ENCODE data around the gene ZNF581. TPM values are rescaled to one million over a fixed set of nuclear protein-coding genes. Genes with fewer than 3 reads are reported as not detected.

ZNF581 gene
- total RNA-seq, 1 donor = 25.7 TPM

- peak overlapping the region; percentile 93 for H3K4me2 ChIP-seq (ENCODE audit: insufficient read depth, low read length)
- H3K9me3 ChIP-seq (ENCODE audit: low read depth, low read length) = no peaks in the 10 kb centered on the region
- peaks cover 13% of the 10 kb centered on the region for H3K4me1 ChIP-seq (ENCODE audit: insufficient read depth, low read length)
- DNase-seq (ENCODE audit: insufficient read length, low spot score, missing footprints) = peak; percentile 8
- no peaks in the 10 kb centered on the region for H3K27me3 ChIP-seq (ENCODE audit: insufficient read depth, low read length)
- H3K4me3 ChIP-seq (ENCODE audit: insufficient read depth, low read length) = no peak overlapping the region
- H3K36me3 ChIP-seq (ENCODE audit: insufficient read depth, low read length) = no peaks in the 10 kb centered on the region
- TF ChIP-seq CTCF (IDR thresholded peaks at IDR 0.05; ENCODE audit: extremely low read depth, low read depth, low read length) = no peak
- H4K20me1 ChIP-seq (ENCODE audit: insufficient read depth, low read length) = peaks cover 7% of the 10 kb centered on the region
- H2AFZ ChIP-seq (ENCODE audit: low read length) = peak overlapping the region; percentile 85
- H3K27ac ChIP-seq (ENCODE audit: low read depth, low read length) = no peak overlapping the region
- peaks cover 39% of the 10 kb centered on the region for H3K79me2 ChIP-seq (ENCODE audit: insufficient read depth, low read length)
These were observed 9.6 kb upstream of the ZNF581 start for GRCh38 chr19:55633861-55634260.

- peak overlapping the region; percentile 85 for H2AFZ ChIP-seq (ENCODE audit: low read length)
- peaks cover 43% of the 10 kb centered on the region for H3K79me2 ChIP-seq (ENCODE audit: insufficient read depth, low read length)
- H3K4me1 ChIP-seq (ENCODE audit: insufficient read depth, low read length) = peaks cover 18% of the 10 kb centered on the region
These were observed 8.1 kb upstream of the ZNF581 start for GRCh38 chr19:55635334-55635717.

GRCh38 chr19:55635856-55636440 lies 7.5 kb upstream of the ZNF581 start:
- Histone ChIP-seq H3K79me2 (ENCODE audit: insufficient read depth, low read length) (peaks cover 43% of the 10 kb centered on the region), H3K4me3 (ENCODE audit: insufficient read depth, low read length) (peak overlapping the region; percentile 97), H3K4me1 (ENCODE audit: insufficient read depth, low read length) (peaks cover 21% of the 10 kb centered on the region), H4K20me1 (ENCODE audit: insufficient read depth, low read length) (peaks cover 7% of the 10 kb centered on the region), H3K4me2 (ENCODE audit: insufficient read depth, low read length) (peak overlapping the region; percentile 93), H3K36me3 (ENCODE audit: insufficient read depth, low read length) (no peaks in the 10 kb centered on the region), H2AFZ (ENCODE audit: low read length) (no peak overlapping the region), H3K9me3 (ENCODE audit: low read depth, low read length) (no peaks in the 10 kb centered on the region), H3K27me3 (ENCODE audit: insufficient read depth, low read length) (no peaks in the 10 kb centered on the region), H3K27ac (ENCODE audit: low read depth, low read length) (peak overlapping the region; percentile 99)
- DNase-seq (ENCODE audit: insufficient read length, low spot score, missing footprints) = peak; percentile 82
- TF ChIP-seq CTCF (IDR thresholded peaks at IDR 0.05; ENCODE audit: extremely low read depth, low read depth, low read length) = no peak

More at GRCh38 chr19:55635334-55635717, 8.1 kb upstream of the ZNF581 start:
- peaks cover 7% of the 10 kb centered on the region for H4K20me1 ChIP-seq (ENCODE audit: insufficient read depth, low read length)
- no peaks in the 10 kb centered on the region for H3K36me3 ChIP-seq (ENCODE audit: insufficient read depth, low read length)
- H3K4me3 ChIP-seq (ENCODE audit: insufficient read depth, low read length) = peak overlapping the region; percentile 97
- no peaks in the 10 kb centered on the region for H3K27me3 ChIP-seq (ENCODE audit: insufficient read depth, low read length)
- peak overlapping the region; percentile 99 for H3K27ac ChIP-seq (ENCODE audit: low read depth, low read length)
- DNase-seq (ENCODE audit: insufficient read length, low spot score, missing footprints) = peak; percentile 86
- no peaks in the 10 kb centered on the region for H3K9me3 ChIP-seq (ENCODE audit: low read depth, low read length)
- TF ChIP-seq CTCF (IDR thresholded peaks at IDR 0.05; ENCODE audit: extremely low read depth, low read depth, low read length) = no peak
- H3K4me2 ChIP-seq (ENCODE audit: insufficient read depth, low read length) = peak overlapping the region; percentile 93

DNA sequence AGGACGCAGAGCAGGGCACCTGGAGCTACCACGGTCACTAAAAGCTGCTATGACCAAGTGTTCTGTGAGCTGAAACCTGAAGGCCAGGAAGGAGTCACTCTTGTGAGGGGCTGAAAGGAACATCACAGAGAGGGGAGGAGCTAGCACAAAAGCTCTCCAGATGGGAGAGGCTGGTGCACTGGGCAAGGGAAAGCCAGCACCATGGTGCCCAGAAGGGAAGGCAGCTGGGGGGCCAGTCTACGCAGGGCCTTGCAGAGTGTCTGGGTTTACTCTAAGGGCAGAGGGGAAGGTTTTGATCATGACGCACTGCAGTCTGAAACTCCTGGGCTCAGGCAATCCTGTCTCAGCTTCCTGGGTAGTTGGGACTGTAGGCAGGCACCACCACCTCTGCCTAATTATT lies 6.7 kb upstream of the ZNF581 start:
- Histone ChIP-seq H3K27me3 (ENCODE audit: insufficient read depth, low read length) (no peaks in the 10 kb centered on the region), H3K9me3 (ENCODE audit: low read depth, low read length) (no peaks in the 10 kb centered on the region), H4K20me1 (ENCODE audit: insufficient read depth, low read length) (peaks cover 7% of the 10 kb centered on the region), H3K27ac (ENCODE audit: low read depth, low read length) (peak overlapping the region; percentile 99), H2AFZ (ENCODE audit: low read length) (no peak overlapping the region), H3K4me2 (ENCODE audit: insufficient read depth, low read length) (peak overlapping the region; percentile 93), H3K4me3 (ENCODE audit: insufficient read depth, low read length) (peak overlapping the region; percentile 97), H3K36me3 (ENCODE audit: insufficient read depth, low read length) (no peaks in the 10 kb centered on the region), H3K79me2 (ENCODE audit: insufficient read depth, low read length) (peaks cover 45% of the 10 kb centered on the region), H3K4me1 (ENCODE audit: insufficient read depth, low read length) (peaks cover 21% of the 10 kb centered on the region)
- TF ChIP-seq CTCF (IDR thresholded peaks at IDR 0.05; ENCODE audit: extremely low read depth, low read depth, low read length) = no peak
- DNase-seq (ENCODE audit: insufficient read length, low spot score, missing footprints) = peak; percentile 69

Measured in osteoblast (primary cell).